NCI-H748 (cell line): ENCODE data around the gene FAM161A.
A peak's percentile ranks its signal among the peaks of the same experiment; 100 is the strongest.
"Not testable (repeated sequence)": the region's sequence is repeated elsewhere in the genome, so short reads cannot be mapped to it uniquely, and the experiment has no call there.

Experiments used
- DNase-seq: peaks from one replicate; lab custom pipeline; 2025; ENCODE audit not compliant: unreplicated experiment; lab: John Stamatoyannopoulos, UW

Gene FAM161A, protein sequence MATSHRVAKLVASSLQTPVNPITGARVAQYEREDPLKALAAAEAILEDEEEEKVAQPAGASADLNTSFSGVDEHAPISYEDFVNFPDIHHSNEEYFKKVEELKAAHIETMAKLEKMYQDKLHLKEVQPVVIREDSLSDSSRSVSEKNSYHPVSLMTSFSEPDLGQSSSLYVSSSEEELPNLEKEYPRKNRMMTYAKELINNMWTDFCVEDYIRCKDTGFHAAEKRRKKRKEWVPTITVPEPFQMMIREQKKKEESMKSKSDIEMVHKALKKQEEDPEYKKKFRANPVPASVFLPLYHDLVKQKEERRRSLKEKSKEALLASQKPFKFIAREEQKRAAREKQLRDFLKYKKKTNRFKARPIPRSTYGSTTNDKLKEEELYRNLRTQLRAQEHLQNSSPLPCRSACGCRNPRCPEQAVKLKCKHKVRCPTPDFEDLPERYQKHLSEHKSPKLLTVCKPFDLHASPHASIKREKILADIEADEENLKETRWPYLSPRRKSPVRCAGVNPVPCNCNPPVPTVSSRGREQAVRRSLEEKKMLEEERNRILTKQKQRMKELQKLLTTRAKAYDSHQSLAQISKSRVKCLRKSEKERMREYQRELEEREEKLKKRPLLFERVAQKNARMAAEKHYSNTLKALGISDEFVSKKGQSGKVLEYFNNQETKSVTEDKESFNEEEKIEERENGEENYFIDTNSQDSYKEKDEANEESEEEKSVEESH

DNA sequence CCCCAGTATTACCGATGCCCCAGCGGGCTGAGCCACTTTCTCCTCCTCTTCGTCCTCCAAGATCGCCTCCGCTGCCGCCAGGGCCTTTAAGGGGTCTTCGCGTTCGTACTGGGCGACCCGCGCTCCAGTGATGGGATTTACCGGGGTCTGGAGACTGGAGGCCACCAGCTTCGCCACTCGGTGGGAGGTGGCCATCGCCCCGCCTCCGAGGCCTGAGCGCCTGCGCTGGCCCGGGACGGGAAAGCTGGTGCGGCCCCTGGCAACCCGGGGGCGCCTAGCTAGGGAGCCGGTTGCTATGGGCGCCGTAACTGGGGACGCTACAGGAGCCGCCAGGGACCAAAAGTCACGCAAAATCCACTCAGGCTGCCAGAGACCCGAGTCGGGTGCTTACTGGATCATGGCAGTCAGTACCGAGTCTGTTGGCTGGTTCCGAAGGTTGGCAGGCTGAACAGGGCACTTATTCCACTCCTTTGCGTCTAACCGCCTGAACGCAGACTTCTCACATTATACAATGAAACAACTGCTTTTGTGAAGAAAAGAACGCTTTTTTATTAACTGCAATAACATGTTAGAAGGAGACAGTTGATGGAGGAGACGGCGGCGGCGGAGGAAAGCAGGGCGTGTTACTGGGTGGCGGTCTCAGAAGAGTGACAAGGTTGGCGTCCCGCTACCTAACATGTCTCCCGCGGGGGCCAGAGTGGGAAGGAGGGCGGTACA is at the start of gene FAM161A:
FAM161A (minus strand) TSS at position 214 of the 717 bp plus-strand sequence; CDS start at position 195, 19 bp downstream.
- DNase-seq: peak; percentile 91

DNA sequence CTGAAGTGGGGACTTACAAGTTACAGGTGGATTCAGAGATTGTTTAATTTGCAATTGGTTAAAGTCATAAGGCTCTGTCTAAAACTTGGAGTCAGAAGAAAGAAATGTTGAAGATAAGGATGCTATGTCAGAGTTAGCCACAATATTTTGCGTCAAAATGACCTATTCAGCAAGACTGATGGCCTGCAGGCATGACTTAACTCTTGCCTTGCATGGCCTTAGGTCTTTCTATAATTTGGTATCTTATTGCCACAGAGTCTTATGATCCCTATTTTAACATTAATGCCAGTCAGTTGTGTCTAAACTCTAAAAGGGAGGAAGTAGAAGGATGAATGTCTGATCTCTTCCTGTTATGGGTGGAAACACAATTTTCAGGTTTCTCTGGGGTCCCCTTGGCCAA is 46.4 kb upstream of the FAM161A start:
- no peak for DNase-seq

DNA sequence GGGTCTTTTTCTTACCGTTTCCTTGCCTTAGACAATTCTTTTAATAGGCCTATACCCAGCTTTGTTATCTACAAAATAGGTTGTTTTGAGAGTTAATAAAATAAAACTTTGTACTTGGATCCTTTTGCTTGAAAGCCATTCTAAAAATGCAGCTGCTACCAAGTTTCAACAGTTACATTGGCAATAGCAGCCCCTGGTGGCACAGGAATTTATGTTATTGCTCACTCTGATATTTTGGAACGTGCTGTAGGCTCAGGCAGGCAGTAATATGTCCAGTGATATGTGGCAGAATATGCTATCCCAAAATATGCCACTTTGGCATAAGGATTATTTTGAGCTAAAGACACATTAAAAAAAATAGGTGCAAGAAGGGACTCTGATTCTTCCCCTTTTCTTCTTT is 45.0 kb upstream of the FAM161A start:
- peak; percentile 2 for DNase-seq

DNA sequence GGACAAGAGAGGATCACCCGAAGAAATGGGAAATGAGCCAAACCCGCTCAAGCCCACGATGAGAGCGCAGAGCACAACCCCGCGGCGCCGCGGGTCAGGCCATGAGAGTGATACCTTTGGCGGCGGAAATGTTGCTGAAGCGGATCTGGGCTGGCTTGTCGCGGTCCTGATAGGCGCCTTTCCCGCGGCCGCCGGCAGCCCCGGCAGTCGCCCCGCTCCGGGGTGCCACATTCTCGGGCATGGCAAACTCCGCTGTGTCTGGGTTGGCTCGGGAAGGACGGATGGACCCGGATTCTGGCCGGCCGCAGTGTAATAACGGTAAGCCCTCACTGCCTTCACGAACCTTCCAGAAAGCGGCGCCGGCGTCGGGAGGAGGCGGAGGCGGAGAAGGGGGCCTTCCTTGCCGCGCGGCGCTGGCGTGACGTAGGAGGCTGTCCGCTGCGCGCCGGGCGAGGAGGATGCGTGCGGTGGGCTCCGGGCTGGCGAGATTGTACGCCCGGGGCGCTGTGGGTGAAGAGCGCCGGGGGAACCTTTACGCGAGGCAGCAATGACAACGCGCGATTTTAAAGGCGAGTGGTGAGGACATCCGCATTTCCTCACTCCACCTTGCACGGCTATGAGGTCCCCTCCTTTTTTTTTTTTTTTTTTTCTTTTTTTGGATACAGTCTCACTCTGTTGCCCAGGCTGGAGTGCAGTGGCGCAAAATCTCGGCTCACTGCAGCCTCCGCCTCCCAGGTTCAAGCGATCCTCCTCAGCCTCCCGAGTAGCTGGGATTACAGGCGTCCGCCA is 34.6 kb upstream of the FAM161A start, which contains the start of gene CCT4:
CCT4 (minus strand) TSS at position 390 of the 789 bp plus-strand sequence; CDS start at position 241, 149 bp downstream.
- peak; percentile 86 for DNase-seq

DNA sequence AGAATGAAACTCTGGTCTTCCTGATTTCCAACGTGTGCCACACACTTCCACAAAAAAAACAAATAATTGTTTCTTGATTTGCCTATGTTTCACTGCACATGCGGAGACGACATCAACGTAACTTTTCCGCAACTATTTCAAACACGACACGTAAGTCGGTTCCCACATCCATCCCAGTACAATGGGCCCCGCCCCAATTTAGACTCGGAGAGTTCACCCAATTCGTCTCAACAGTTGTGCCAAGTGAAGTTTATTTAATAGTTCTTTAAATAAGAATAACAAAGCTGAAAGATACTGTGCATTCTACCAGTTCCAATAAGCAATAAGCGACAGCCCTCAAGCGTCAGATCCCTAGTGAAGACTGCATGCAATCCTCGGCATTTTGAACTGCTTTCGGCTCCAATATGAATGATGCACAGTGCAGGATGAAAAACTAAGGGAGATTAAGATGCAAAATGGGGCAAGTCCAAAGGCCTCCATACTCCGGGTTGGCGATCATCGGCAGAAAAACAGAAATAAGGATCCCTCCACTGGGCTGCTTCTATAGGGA is 33.9 kb upstream of the FAM161A start:
- peak; percentile 26 for DNase-seq

DNA sequence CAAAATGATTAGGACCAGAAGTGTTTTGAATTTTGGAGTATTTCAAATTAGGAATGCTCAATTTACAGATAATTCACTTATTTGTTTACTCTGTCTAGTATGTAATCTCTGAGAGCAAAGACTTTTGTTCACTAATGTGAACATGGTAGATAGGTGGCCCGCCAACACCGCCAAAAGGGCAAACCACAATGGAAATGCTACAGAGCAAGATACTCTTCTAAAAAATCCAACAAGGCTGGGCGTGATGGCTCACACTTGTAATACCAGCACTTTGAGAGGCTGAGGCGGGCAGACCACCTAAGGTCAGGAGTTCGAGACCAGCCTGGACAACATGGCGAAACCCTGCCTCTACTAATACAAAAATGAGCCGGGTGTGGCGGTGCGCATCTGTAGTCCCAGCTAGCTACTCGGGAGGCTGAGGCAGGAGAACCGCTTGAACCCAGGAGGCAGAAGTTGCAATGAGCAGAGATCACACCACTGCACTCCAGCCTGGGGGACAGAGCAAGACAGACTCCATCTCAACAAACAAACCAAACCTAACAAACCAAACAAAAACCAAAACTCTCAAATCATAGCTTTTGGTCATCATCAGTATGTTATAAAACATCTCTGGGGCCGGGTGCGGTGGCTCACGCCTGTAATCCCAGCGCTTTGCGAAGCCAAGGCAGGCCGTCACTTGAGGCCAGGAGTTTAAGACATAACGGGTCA is 32.2 kb upstream of the FAM161A start:
- DNase-seq: peak; percentile 3

DNA sequence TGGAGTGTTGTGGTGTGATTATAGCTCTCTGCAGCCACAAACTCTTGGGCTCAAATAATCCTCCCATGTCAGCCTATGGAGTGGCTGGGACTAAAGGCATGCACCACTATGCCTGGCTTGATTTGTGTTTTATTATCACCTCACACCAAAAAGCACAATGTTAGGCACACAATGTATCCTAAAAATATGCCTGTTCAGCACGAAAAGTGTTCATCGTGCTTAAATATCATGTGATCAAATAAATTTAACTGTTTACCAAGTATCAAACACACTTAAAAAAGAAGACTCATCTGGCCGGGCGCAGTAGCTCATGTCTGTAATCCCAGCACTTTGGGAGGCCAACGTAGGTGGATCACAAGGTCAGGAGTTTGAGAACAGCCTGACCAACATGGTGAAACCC is 29.0 kb upstream of the FAM161A start:
- DNase-seq: no peak

DNA sequence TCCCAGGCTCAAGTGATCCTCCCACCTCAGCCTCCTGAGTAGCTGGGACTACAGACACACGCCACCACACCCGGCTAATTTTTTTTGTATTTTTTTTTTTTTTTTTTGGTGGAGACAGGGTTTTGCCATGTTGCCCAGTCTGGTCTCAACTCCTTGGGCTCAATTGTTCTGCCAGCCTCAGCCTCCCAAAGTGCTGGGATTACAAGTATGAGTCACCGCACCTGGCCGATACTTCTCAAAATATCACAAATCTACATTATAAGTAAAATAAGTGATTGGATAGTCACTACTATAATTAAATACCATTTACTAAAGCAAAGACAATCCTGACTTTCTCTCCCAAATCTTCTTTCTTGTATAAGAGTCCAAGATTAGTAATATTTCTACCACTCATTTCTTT is 25.5 kb upstream of the FAM161A start:
- not testable (repeated sequence) for DNase-seq

DNA sequence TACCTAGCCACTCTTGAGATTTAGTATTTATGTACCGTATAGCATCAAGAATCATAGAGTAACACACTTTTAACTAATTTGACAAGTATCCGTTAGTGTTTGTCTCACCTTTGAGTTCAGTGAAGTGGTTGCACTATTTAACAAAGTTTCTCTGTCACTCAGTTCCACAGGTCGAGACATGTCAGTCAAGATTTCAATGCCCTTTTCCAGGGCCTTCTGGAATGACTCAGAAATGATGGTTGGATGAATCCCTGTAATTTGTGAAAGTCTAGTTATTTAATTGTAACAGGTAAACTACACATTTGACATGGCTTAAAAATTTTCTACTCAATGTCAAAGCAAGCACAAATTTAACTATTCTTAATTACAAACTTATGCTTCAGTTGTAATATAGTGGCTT is 24.9 kb upstream of the FAM161A start:
- DNase-seq: no peak

DNA sequence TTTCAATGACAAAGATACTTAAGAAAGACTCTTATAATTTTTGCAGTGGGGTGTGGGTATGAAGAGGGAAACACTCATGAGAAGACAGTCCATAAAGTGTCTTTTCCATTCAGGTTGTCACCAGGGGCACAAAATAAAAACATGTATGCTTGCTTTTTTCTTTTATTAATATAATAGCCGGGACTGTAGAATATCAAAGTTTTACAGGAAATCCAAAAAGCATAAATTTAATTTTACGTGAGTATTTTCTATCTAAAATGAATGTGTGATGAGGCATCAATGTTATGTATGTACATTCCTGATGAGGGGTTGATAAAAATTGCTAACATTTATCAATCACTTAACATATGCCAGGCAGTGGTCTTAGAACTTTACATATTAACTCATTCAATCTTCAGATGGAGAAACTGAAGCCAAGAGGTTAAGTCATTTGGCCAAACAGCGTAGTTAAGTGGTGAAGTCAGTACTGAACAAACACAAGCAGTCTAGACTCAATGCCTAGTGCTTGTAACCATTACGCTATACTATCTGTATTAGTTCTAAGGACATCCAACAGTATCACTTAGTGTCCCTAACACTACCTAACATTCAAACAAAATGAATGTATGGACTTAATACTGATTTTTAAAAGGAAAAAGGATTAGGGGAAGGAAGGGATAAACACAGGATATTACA is 23.8 kb upstream of the FAM161A start:
- no peak for DNase-seq

DNA sequence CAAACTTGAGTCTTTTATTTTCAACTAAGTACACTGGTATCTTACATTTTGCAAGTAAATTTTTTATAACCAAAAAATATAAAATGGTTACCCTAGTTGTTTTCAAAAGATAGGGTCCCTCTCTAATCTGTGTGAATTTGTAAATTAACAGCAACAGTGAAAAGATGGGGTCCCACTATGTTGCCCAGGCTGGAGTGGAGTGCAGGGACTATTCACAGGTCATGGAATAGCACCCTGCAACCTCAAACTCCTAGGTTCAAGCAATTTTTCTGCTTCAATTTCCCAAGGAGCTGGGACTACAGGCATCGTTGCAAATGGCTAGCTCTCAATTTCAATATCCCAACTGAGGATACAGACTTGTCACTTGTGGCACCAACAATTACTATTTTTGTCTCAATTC is 22.5 kb upstream of the FAM161A start:
- DNase-seq: no peak

DNA sequence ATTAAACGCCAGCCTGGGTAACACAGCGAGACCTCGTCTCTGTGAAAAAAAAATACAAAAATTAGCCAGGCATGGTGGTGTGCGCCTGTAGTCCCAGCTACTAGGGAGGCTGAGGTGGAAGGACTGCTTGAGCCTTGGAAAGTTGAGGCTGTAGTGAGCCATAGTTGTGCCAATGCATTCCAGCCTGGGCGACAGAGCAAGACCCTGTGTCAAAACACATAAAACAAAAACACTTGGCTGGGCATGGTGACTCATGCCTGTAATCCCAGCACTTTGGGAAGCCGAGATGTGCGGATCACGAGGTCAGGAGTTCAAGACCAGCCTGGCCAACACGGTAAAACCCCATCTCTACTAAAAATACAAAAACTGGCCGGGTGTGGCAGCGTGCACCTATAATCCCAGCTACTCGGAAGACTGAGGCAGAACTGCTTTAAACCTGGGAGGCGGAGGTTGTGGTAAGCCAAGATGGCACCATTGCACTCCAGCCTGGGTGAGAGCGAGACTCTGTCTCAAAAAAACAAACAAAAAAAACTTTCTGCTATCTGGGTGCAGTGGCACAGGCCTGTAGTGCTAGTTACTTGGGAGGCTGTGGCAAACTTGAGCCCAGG is 12.7 kb upstream of the FAM161A start:
- DNase-seq: not testable (repeated sequence)

DNA sequence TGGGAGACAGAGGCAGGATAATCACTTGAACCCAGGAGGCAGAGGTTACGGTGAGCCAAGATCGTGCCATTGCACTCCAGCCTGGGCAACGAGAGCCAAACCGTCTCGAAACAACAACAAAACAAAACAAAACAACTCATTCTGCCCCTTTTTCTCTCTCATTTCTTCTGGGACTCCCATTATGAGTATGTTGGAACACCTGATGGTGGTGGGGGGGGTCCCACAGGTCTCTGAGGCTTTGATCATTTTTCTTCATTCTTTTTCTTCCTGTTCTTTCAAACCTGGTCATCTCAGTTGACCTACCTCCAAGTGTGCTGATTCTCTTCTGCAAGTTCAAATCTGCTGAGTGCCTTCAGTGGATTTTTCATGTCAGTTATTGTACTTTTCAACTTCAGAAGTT is 8.2 kb upstream of the FAM161A start:
- DNase-seq: no peak

DNA sequence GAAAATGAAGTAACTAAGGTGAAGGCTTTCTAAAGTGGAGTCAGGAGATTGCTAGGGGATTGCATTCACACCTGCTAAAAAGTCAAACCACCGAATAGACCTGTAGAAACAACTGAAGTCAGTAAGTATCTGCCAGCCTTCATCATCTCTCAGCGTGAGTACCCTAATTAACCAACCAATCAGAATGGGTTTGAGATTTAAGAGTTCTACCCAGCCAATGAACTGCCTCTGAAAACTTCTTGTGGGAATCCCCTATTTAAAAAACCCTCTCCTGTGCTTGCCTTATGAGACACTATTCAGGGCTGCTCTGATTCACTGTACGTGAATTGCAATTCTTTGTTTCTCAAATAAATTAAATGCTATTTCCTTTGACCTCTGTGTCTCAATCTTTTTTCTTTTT is 3.4 kb upstream of the FAM161A start:
- no peak for DNase-seq

DNA sequence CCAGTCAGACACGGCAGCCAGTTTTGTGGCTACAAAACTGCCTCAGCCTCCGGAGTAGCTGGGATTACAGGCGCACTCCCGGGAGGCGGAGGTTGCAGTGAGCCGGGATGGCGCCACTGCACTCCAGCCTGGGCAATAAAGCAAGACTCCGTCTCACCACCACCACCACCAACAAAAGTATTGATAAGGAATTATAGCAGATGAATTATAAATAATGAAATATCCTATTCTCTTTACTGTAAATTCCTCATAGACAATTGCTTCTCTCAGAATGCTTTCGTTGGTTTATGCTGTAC is 1.4 kb upstream of the FAM161A start:
- DNase-seq: no peak

DNA sequence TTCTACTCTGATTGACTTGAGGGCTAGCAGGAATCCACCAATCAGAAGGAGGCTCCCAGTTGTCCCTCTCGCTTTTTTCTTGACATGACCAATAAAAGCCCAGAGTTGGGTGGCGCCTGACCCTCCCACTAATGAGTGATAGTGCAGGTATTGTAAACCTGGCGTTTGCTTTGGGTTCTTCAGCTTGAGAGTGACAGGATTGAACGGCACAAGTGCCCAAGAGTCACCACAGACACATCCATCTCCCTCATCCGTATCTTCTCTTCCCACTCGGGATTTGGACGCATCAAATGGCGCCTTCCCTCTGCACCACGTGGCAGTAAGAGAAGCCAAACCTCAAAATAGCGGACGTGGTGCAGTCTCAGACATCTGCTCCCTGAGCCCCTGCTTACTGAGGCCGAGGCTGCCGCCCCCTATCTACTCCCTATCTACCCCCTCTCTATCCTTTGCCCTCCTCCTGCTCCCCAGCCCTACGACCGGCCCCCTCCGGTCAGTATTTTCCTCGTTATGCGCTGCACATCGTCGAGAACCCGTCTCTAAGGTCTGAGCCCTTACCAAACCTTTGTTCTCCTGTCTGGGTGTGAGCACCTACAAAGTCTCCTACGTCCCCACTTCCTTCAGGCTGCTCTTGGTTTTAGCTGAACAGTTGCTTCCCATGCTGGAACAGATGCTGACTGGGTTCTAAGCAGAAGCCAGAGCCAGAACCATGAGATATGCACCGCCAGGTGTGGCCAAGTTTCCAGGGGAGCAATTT is 881 bp upstream of the FAM161A start:
- DNase-seq: peak; percentile 96

DNA sequence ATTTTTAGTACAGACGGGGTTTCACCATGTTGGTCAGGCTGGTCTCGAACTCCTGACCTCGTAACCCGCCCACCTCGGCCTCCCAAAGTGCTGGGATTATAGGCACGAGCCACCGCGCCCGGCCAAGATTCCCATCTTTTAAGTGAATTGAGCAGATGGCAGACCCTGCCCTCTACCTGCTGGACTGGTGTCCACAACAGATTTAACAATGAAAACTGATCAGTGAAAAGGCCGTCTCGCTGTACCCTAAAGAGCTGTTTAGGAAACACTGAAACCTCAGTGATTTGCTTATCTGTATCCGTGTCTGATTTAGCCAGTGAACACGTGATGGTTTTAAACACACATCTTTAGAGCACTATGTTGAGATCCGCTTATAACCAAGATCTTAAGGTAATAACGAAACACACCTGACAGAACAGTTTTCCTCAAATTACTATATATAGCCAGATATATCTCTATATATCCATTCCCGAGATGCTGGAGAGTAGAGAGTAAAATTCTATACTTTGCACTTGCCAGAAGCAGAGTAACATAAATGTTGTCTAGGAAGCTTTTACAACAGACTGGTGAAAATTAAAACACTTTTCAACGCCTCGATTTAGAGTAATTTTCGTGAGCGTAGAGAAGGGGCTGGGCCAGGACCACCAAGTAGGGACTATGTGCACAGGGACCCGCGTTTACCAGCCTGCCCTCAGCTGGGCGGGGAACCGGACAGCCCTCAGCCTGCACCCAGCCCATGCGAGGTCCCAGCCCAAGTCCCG is 594 bp downstream of the FAM161A start:
- DNase-seq: peak; percentile 78

DNA sequence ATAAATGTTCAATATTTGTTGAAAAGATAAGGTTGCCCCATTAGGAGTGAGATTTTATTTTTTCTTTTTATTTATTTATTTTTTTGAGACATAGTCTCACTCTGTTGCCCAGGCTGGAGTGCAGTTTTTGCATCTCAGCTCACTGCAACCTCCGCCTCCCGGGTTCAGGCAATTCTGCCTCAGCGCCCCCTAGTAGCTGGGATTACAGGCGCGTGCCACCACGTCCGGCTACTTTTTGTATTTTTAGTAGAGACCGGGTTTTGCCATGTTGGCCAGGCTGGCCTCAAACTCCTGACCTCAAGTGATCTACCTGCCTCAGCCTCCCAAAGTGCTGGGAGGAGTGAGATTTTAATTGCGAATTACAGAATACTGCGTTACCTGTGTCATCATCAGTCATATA is 2.6 kb downstream of the FAM161A start:
- DNase-seq: not testable (repeated sequence)
